Measurements from ENCODE around the gene TMEM97.

DNA sequence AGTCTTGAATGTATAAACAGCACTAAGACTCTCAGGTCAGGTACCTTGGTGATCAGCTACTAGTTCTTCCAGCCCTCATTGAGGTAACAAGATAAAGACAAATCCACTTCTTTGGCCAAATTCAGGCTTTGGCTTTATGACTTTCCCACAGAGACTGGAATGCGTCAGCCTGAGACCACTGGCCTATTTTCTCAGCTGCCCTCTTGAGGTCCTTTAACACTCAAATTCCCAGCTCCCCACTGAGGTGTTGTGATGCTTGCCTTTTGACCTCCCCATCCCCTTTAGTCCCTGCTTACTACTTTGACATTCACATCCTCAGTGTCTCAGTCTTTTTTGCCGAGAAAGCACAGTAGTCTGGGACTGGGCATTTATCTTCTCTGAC is 27.2 kb downstream of the TMEM97 start:
- TF ChIP-seq HMG20A (CRISPR knock-in tag; conservative IDR thresholded peaks at IDR 0.05) (no peak), CTCF (IDR thresholded peaks at IDR 0.05 in 2 of 3, conservative IDR thresholded peaks at IDR 0.05 in 1 of 3; ENCODE audit: insufficient read depth in 2 of 3, low read depth in 1 of 3, low read length in 3 of 3) (no peak), ZNF124 (CRISPR knock-in tag; IDR thresholded peaks at IDR 0.05) (no peak), NFRKB (IDR thresholded peaks at IDR 0.05; ENCODE audit: low read depth) (no peak), JUNB (CRISPR knock-in tag; conservative IDR thresholded peaks at IDR 0.05) (no peak), DPF2 (IDR thresholded peaks at IDR 0.05) (no peak), EZH2 (IDR thresholded peaks at IDR 0.05; ENCODE audit: borderline replicate concordance, low read depth, low read length) (no peak), POLR2AphosphoS5 (IDR thresholded peaks at IDR 0.05; ENCODE audit: control insufficient read depth, insufficient read depth, low read depth, low read length) (no peak), PCBP1 (IDR thresholded peaks at IDR 0.05; ENCODE audit: low read depth, low read length, poor library complexity, severe bottlenecking) (no peak), ZKSCAN8 (CRISPR knock-in tag; IDR thresholded peaks at IDR 0.05) (no peak), NR3C1 (CRISPR knock-in tag; IDR thresholded peaks at IDR 0.05) (no peak), CHAMP1 (IDR thresholded peaks at IDR 0.05) (no peak), IRF1 (CRISPR knock-in tag; IDR thresholded peaks at IDR 0.05; ENCODE audit: borderline replicate concordance) (no peak)
- TF ChIP-seq, protein P1, sequence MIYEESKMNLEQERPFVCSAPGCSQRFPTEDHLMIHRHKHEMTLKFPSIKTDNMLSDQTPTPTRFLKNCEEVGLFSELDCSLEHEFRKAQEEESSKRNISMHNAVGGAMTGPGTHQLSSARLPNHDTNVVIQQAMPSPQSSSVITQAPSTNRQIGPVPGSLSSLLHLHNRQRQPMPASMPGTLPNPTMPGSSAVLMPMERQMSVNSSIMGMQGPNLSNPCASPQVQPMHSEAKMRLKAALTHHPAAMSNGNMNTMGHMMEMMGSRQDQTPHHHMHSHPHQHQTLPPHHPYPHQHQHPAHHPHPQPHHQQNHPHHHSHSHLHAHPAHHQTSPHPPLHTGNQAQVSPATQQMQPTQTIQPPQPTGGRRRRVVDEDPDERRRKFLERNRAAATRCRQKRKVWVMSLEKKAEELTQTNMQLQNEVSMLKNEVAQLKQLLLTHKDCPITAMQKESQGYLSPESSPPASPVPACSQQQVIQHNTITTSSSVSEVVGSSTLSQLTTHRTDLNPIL (CRISPR knock-in tag; IDR thresholded peaks at IDR 0.05): no peak

All from K562 (cell line).